Activated CD4-positive, alpha-beta T cell treated with anti-CD3 and anti-CD28 coated beads, Interleukin-2, amount 50 U/mL, for 1 hour (primary cell): ENCODE results near the gene LGI2.
"Not testable (repeated sequence)": the region's sequence is repeated elsewhere in the genome, so short reads cannot be mapped to it uniquely, and the experiment has no call there.

ENCODE experiments used
- DNase-seq: peaks from one replicate; pipeline ENCODE4 v3.0.0-alpha.2; 2020

Gene LGI2, protein sequence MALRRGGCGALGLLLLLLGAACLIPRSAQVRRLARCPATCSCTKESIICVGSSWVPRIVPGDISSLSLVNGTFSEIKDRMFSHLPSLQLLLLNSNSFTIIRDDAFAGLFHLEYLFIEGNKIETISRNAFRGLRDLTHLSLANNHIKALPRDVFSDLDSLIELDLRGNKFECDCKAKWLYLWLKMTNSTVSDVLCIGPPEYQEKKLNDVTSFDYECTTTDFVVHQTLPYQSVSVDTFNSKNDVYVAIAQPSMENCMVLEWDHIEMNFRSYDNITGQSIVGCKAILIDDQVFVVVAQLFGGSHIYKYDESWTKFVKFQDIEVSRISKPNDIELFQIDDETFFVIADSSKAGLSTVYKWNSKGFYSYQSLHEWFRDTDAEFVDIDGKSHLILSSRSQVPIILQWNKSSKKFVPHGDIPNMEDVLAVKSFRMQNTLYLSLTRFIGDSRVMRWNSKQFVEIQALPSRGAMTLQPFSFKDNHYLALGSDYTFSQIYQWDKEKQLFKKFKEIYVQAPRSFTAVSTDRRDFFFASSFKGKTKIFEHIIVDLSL

DNA sequence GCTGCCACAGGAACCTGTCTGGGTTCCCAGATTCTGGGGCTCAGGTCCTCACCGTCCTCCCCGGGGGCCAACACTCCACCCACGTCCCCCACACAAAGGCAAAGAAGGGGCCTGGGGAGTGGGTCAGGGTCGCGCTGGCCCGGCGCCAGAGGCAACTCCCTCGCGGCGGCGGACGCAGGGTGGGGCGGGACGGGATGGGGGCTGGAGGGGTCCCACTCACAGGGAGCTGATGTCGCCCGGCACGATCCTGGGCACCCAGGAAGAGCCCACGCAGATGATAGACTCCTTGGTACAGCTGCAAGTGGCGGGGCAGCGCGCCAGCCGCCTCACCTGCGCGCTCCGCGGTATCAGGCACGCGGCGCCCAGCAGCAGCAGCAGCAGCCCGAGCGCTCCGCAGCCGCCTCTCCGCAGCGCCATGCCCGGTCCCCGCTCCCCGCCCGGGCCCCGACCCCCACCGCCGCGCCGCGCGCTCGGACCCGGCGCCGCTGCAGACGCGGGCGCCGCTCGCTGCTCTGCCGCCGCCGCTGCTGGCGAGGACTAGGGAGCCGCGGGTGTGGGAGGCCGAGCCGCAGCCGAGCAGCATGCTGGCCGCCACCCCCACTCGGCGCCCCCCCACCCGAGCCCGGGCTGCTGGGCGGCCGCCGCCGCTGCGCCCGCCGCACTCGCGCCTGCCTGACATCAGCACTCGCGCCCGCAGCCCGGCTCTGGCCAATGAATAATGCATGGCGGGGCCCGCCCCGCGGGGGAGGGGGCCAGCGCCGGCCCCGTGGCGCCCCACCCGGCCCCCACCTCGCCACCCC lies at the start of gene LGI2:
LGI2 (minus strand) TSS at position 670 of the 800 bp plus-strand sequence; CDS start at position 417, 253 bp downstream.
- DNase-seq = no peak

- no peak for DNase-seq
These were observed 47.8 kb upstream of the LGI2 start for GRCh38 chr4:25078523-25078922.

GRCh38 chr4:25076625-25077398 lies 46.1 kb upstream of the LGI2 start:
- no peak for DNase-seq

GRCh38 chr4:25075851-25076250 lies 45.1 kb upstream of the LGI2 start:
- DNase-seq = no peak

- no peak for DNase-seq
These were observed 44.4 kb upstream of the LGI2 start for GRCh38 chr4:25075129-25075528.

DNA sequence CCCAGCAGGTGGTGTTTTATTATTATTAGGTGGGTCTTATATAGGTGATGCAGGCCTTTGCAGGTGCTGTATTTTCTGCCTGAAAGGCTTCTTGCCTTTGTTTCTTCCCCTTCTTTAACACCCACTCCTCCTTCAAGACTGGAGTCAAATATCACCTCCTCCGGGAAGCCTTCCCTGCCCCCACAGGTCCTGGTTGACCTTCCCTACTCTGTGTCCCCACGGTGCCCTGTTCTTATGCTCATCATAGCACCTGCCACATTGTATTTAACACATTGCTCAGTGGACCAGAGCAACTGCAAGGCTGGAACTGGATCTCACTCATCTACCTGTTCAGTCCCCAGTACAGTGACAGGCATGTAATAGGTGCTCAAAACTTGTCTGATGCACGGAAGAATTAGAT lies 39.8 kb upstream of the LGI2 start:
- DNase-seq = no peak

DNA sequence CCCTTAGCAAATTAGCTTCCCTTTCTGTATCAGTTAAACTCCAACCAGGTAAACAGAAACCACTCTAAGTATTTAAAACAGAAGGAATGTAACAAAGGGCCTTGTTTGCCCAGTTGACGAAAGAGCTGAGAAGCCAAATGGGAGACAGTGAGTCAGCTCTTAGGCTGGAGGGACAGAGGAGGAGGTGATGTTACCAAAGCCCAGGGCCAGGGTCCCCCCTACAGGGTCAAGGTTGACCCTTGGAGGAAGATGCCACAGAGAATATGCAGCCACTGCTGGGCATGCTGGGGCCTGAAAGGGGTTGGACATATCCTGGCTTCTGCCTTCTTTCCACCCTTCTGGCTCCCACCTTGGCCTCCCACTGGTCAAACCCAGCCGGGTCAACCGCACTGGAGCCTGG lies 38.3 kb upstream of the LGI2 start:
- DNase-seq = no peak

DNA sequence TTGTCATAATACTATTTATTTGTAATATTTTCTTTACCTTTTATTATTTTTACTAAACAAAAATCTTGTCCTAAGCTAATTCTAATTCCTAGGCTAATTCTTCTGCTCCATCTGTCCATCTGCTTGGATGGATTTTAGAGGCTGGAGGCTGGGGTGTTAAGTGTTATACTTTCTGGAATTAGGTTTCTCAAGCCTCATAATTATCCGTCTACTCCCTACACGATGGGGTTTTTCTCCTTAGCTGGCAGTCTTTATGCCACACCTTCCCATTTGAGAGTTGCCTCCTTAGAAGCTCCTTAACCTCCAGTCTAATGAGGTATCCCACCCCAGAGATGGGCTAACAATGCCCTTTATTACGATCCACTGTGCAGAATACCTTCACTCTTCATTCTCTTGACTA lies 37.6 kb upstream of the LGI2 start:
- no peak for DNase-seq

DNA sequence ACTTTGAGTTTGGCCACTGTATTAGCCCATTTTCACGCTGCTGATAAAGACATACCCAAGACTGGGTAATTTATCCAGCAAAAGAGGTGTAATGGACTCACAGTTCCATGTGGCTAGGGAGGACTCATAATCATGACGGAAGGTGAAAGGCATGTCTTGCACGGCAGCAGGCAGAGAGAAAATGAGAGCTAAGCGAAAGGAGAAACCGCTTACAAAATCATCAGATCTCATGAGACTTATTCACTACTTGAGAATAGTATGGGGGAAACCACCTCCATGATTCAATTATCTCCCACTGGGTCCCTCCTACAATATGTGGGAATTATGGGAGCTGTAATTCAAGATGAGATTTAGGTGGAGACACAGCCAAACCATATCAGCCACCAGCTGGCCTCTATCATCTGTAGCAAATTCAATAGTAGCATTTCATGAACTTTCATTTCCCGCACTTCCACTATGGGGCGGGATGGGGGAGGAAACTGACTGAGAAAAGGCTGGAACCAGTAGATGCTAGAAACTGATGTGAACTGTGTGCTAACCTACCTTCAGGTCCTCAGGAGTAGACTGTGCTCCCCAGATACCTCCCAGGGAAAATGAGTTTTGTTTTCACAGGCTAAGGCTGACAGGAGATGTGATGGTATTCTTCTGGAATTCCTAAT lies 35.3 kb upstream of the LGI2 start:
- no peak for DNase-seq

DNA sequence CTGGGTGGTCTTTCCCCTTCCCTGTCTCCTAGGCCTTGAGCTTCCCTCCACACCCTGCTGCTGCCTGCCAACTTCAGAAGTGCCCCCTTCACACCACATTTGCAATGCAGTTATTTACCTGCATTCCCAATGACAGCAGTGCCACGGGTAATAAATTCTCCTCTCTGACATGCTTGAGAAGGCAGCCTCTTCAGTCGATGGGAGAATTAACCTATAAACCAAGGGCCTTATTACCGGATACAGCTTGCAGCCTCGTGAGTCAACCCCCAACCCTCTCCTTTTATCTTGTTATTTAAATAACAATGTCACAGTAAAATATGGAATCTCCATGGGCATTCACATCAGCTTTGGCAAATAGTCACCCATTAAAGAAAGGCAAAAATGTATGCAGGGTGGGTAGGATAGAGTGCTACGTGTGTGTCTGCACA lies 34.7 kb upstream of the LGI2 start:
- DNase-seq = no peak

GRCh38 chr4:25064447-25064846 lies 33.7 kb upstream of the LGI2 start:
- DNase-seq = not testable (repeated sequence)

DNA sequence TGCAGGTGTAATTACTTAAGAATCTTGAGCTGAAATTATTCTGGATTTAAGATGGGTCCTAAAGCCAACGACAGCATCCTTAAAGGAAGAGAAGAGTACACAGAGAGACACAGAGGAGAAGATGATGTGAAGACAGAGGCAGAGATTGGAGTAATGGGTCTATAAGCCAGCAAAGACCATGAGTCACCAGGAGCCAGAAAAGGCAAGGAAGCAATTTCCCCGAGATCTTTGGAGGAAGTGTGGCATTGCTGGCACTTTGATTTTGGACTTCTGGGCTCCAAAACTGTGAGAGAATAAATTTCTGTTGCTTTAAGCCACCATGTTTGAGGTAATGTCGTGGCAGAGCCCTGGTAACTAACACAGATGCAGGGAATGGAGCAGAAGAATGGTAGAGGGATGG lies 32.4 kb upstream of the LGI2 start:
- DNase-seq = no peak

- no peak for DNase-seq
These were observed 31.4 kb upstream of the LGI2 start for GRCh38 chr4:25062098-25062497.

- no peak for DNase-seq
These were observed 30.9 kb upstream of the LGI2 start for GRCh38 chr4:25061602-25062001.

- DNase-seq = no peak
These were observed 30.2 kb upstream of the LGI2 start for GRCh38 chr4:25060963-25061340.

GRCh38 chr4:25060241-25060962 lies 29.7 kb upstream of the LGI2 start:
- DNase-seq = no peak

DNA sequence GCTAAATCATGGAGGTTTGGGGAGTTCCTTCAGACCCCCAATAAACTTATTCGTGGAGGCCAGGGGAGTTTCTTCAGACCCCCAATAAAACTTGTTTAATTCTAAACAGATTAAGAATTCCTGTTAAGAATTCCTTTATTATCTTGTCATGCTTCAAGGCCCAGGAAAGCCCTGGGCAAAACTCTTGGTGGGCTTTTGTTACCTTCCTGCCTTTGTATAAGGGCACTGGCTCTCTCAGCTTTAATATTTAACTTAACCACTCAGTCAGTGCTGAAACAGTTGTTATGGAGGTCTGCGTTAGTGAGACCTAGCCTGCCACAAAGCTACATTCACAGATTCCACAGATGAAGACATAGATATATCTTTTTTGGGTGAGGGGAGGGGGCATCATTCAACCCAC lies 29.0 kb upstream of the LGI2 start:
- no peak for DNase-seq

- no peak for DNase-seq
These were observed 28.1 kb upstream of the LGI2 start for GRCh38 chr4:25058796-25059195.

DNA sequence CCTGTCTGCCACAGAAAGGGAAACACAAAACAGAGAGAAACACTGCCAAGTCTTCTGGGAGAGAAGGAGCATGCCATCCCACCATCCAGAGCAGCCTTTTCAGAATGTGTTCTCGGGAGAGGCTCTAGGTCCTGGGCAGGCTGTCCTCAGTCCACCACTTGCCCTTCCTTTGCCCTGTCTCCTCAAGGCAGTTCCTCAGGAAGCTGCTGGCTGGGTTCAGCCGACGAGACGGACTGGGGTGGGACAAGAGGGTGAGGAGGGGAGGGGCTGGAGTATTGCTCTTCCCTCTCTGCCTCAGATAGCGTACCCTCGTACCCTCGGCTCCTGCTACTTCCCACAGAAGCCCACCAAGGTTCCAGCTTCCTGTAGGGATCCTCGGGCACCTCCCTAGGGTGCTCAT lies 26.6 kb upstream of the LGI2 start:
- no peak for DNase-seq

- DNase-seq = not testable (repeated sequence)
These were observed 21.3 kb upstream of the LGI2 start for GRCh38 chr4:25052037-25052436.

DNA sequence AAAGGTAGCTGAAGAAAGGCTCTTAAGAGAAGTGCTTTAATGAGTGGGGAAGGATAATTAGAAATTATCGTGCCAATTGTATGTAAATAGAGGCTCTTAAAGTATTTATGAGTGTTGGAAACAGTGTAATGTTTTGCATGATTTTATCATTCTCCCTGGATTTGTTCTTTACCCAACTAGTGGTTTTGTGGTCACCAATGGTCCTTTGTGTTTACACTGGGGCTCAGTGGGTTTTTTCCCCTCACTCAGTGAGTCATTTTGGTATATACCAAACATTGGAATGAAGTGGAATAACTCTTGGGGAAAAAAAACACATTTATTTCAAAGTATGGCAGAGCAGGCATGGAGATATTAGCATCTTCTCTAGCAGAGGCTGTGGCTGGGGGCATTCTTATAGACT lies 20.8 kb upstream of the LGI2 start:
- DNase-seq = no peak
